GM19043 (cell line): ENCODE measurements around the gene PLPPR2.
"Not testable (repeated sequence)": the region's sequence is repeated elsewhere in the genome, so short reads cannot be mapped to it uniquely, and the experiment has no call there.

ENCODE experiments used
- ATAC-seq: cut with Tn5 transposase; IDR thresholded peaks from one replicate; pipeline ENCODE4 v1.9.1; 2021; ENCODE audit warnings: low read depth; ENCODE audit not compliant: unreplicated experiment

PLPPR2 gene

DNA sequence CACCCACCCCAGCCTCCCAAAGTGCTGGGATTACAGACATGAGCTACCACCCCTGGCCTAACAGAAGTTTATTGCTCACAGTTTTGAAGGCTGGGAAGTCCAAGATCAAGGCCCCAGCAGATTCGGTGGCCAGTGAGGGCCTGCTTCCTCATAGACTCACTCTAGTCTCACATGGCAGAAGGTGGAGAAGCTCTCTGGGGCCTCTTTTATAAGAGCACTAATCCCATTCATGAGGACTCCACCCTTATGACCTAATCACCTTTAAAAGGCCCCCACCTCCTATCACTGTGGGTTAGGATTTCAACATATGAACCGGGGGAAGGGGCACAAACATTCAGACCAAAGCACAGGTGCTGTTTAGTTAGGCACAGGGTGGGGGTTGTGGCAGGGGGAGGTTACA lies 12.3 kb downstream of the PLPPR2 start:
- no peak for ATAC-seq

DNA sequence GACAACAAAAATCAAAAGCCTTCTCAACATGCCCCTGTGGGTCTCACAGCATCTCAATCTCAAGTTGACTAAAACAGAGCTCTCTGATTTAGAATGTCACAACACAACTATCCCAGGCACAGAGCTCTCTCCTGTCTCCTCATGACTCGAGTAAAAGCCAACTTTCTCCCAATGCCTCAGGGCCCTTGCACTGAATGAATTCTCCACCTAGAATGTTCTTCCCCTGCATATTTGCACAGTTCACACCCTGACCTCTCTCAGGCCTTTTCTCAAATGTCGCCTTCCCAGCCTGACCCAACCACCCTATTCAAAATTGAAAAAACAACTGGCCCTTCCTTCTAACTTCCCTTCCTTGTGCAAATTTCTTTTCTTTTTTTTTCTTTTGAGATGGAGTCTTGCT lies 15.5 kb downstream of the PLPPR2 start:
- ATAC-seq: no peak

DNA sequence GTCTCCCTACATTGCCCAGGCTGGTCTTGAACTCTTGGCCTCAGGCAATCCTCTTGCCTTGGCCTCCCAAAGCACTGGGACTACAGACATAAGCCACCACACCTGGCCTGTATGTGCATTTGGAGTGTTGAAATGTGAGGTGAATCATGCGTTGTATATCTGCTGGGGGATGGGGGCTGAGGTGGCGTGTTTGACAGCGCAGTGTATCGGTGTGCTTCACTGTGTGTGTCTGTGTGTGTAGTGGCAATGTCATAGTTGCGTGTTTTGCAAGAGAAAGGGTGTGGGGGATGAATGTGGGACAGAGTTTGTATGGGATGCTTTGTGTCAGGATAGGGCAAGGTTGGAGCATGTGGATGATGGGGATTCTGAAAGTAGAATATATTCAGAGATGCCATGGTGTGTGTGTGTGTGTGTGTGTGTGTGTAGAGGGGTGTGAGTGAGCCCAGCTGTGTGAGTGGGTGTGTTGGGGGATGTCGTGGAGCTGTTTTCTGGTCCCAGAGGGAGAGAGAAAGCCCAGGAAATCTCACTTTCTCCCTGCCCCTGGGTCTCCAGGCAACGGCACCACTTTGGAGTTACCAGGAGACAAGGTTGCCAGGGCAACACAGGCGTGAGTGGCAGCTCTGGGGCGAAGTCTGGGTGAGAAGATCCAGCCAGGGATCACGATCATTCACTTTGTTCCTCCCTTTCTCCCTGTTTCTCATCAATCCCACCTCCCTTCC lies 18.1 kb downstream of the PLPPR2 start:
- ATAC-seq: no peak

- ATAC-seq: no peak
Observed at GRCh38 chr19:11373885-11374432, 18.7 kb downstream of the PLPPR2 start.

DNA sequence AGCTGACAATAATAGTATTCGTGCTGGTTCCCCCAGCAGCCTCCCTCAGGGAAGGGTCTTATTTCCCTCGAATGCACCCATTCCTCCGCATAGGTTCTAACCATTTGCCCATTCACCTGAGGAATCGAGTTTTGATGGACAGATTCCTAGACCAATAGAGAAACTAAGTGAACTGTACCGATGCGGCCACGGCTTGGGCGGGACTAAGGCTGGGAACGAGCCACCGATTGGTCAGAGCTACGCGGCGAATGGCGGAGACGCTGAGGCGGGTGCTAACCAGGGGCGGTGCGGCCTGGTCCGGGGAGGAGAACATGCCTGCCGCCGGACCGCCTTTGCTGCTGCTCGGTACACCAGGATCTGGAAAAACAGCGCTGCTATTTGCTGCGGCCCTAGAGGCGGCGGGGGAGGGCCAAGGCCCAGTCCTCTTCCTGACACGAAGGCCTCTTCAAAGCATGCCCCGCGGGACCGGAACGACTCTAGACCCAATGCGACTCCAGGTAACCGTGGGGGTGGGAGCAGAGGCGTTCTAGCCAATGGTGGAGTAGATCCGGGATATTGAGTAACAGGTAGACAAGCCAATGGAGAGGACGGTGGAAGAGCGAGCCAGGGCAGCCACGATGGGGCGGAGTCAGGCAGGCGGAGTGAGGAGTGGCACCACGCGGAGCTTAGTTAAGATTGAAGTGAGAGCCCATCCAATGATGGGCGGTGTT lies 19.4 kb downstream of the PLPPR2 start, which contains the start of gene SWSAP1:
TSS of gene SWSAP1 (plus strand) at position 234 of the 710 bp plus-strand sequence. CDS start at position 249, 15 bp downstream.
- peak; percentile 87 for ATAC-seq

- no peak for ATAC-seq
Observed at GRCh38 chr19:11375143-11375948, 20.1 kb downstream of the PLPPR2 start.

GRCh38 chr19:11377237-11377636 lies 22.0 kb downstream of the PLPPR2 start:
- ATAC-seq: no peak

DNA sequence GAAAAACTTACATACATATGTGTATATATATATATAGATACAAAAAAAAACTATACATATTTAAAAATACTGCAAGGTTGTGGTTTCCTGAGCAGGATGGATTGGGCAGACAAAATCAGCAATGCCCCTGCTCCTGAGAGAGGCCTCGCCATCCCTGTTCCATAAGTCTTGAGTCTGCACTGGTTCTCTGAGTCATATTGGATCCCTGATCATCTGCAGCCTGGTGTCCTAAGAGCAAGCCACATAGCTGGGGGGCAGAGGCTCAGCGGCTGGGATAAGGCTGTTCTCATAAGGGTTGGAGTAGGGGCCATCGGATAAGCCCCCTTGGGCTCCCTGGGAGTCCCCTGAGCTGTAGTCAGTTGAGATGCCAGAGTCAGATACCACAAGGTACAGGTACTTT lies 22.5 kb downstream of the PLPPR2 start:
- ATAC-seq: no peak

DNA sequence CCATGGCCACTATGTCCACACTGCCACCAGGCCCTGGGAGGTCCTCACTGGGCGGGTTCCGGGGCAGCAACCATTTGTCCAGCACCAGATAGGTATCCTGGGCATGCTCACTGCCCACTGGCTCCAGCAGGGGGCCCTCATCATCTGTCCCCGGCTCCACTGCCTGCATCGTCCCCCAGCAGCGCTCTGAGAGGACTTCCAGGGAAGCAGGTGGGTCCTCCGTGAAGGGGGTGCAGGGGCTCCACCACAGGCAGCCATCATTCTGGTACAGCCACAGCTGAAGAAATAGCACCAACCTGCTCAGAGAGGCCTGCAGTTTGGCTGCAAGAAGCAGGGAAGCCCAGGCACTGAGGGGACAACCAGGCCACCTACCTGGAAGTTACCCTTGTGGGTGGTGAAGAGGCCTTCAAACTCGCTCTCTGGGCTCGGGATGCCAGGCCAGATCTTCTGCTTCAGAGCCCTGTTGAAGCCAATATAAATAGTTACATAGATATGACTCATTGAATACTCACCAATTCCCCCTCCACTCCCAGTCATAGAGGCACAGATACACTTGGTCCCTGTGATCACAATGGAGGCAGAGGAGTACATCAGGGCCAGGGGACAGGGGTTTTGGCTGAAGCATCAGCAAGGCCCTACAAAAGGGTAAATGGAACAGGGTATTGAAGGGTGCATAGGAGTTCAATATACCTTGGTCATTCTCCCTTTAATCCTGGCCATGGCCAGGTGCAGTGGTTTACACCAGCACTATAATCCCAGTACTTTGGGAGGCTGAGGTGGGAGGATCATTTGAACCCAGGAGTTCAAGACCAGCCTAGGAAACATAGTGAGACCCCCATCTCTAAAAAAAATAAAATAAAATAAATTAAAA lies 23.3 kb downstream of the PLPPR2 start:
- ATAC-seq: no peak

DNA sequence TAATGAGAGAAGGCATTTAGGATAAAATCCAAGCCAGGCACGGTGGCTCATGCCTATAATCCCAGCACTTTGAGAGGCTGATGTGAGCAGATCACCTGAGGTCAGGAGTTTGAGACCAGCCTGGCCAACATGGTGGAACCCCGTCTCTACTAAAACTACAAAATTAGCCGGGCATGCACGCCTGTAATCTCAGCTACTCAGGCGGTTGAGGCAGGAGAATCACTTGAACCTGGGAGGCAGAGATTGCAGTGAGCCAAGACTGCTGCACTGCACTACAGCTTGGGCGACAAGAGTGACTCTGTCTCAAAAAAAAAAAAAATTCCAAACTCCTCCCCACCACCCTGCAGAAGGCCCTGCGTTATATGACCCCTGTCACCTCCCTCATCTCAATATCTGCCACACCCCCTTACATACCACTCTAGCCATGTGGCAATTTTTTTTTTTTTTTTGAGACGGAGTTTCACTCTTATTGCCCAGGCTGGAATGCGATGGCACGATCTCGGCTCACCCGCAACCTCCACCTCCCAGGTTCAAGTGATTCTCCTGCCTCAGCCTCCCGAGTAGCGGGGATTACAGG lies 24.1 kb downstream of the PLPPR2 start:
- not testable (repeated sequence) for ATAC-seq

DNA sequence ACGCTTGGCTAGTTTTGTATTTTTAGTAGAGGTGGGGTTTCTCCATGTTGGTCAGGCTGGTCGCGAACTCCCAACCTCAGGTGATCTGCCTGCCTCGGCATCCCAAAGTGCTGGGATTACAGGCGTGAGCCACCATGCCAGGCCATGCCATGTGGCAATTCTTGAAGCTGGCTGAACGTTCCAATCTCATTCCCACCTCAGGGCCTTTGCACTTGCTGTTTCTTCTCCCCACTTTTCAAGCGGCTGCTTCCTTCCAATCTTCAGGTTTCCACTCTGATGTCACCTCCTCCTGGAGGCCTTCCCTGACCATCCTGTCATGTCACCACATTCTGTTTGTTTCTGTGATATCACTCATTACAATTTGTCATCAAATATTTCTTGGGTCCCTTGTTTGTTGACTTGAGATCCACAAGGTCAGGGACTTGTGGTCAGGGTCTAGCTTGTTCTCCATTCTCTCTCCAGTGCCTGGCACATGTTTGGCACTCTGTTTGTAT lies 24.7 kb downstream of the PLPPR2 start:
- no peak for ATAC-seq

DNA sequence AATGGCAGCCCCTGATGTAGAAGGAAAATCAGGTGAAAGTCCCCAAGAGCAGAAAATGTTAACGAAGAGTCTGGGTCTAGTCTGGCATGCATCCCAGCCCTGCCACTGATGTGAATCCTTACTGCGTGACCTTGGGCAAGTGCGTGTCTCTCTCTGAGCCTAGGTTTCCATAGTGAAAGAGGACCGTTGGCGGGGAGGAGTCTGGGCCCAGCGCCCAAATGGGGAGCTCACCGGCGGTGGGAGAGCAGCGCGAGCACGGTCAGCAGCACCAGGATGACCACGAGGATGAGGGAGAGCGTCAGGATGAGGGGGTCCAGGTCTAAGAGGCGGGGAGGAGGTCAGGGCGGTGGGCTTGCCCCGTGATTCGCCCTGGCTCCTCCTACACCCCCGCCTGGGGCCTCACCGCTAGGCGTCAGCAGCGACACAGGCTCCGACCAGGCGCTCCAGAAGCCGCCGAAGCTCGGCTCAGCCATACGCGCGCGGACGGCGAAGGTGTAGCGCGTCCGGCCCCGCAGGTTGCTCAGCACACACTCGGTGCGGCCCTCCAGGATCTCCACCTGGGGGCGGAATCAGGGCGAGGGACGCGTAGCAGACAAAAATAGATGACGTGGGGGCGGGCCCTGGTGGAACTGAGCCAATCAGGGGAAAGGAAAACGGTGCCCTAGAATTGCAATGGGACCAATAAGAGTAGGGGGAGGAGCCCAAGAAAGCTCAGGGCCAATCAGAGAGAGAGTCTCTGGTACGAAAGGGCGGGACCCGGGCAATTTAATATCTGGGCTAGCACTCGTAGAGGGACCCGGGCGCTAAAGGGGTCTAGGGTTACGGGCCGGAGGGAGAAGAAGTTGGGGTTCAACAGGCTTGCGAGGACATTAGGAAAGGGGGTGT lies 25.7 kb downstream of the PLPPR2 start:
- ATAC-seq: peak; percentile 69

DNA sequence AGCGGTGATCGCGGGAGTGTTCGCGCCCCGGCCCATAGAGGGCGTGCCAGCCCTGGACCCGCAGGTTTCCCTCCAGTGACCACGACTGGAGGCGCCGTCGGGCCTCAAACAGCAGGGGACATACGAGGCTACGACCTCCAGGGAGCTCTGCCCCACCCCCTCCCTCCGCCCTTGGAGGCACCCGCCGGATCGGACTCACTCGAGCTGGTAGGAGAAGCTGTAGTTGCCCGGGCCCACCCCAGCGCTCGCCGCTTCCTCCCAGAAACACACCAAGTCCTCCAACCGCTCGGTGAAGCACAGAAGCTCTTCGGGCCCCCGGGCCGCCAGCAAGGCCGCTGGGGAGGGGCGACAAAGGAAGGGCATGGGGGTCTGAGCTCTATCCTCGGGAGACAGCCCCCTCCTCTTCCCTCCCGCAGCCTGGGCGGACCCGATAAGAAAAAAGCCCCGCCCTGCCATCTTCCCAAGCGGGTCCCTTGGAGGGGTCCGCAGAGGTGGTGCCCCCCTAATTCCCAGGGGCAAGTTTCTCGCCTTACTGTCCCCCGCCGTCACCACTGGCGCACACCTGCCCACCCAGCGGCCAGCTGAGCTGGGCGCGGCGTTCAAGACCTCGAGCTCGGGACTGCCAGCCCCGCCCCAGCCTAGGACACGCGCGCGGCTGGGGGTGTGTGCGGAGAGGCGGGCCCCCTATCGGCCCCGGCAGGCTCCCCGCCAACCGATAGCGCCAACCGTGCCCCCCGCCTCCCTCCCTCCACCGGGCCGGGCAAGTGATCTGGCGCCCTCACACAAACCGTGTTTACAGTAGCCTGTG lies 27.9 kb downstream of the PLPPR2 start:
- no peak for ATAC-seq

DNA sequence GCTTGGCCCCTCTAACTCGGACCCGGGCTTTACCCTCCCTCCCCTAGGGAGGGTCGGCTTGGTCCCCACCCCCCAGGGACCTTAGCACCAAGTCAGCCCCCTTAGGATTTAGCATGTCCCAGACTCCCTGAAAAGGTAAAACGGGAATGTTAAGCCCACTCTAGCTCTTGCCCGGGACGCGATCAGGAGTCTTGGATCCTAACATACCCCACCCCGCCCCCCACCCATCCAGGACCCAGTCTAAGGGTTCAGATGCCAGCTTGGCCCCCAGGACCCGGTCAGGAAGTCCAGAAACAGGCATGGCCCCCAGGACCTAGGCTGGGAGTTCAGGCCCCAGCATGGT lies 28.4 kb downstream of the PLPPR2 start:
- no peak for ATAC-seq

DNA sequence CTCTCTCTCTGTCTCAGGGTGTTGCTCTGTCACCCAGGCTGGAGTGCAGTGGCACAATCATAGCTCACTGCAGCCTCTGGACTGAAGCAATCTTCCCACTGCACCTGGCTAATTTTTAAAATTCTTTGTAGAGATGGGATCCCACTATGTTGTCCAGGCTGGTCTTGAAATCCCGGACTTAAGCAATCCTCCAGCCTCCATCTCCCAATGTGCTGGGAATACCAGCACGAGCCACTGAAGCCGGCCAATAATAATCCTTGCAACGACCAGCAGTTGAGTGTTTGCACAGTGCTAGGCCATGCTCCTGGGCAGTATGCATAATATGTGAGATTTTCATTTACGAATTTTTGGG lies 29.5 kb downstream of the PLPPR2 start:
- ATAC-seq: no peak

DNA sequence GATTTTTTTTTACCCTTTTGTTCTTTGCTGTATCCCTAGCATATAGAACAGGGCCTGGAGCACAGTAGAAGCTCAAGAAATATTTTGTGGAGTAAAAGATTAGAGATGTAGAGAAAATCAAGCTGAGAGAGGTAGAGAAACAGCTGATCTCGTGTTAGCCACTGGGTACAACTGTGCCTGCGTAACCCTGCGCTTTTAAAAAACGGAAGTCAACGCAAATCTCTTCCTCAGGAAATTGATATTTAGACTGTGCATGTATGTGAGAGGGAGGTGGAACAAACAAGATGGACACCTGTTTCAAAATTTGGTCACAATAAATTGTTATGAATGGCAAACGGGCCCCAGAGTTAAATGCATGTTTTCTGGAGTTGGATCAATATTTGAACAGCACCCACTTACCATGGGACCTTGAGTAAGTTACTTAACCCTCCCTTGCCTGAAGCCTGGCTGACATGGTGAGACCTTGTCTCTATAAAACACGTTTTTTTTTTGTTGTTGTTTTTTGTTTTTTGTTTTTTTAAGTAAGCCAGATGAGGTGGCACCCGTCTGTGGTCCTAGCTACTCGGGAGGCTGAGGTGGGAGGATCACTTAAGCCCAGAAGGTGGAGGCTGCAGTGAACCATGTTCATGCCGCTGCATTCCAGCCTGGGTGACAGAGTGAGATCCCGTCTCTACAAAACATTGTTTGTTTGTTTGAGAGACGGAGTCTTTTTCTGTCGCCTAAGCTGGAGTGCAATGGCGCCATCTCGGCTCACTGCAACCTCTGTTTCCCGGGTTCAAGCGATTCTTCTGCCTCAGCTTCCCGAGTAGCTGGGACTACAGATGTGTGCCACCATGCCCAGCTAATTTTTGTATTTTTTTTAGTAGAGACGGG lies 32.2 kb downstream of the PLPPR2 start:
- ATAC-seq: no peak

- no peak for ATAC-seq
Observed at GRCh38 chr19:11390359-11390758, 35.1 kb downstream of the PLPPR2 start.
